ENCODE measurements around the gene DIAPH1. TPM values are rescaled to one million over a fixed set of nuclear protein-coding genes. Genes with fewer than 3 reads are reported as not detected.

The DIAPH1 gene
- total RNA-seq, 2 donors from 2014 or later = 104 to 106 TPM

- peak overlapping the region; percentile 62 for H3K4me3 ChIP-seq (ENCODE audit: low read length)
- peaks cover 57% of the 10 kb centered on the region for H3K36me3 Mint-ChIP-seq (ENCODE audit: low read depth)
- H3K27me3 Mint-ChIP-seq (ENCODE audit: insufficient read depth) = no peaks in the 10 kb centered on the region
- DNase-seq = peak; percentile 93
- peak overlapping the region; percentile 69 for H3K9ac ChIP-seq (ENCODE audit: extremely low read depth, low read length, poor library complexity, severe bottlenecking)
- peaks cover 1% of the 10 kb centered on the region for H3K9me3 Mint-ChIP-seq
- TF ChIP-seq CTCF (conservative IDR thresholded peaks at IDR 0.05) = peak; percentile 82
- peaks cover 81% of the 10 kb centered on the region for H3K36me3 ChIP-seq (ENCODE audit: control insufficient read depth, insufficient read depth, low read length)
- peaks cover 14% of the 10 kb centered on the region for H3K9me3 ChIP-seq (ENCODE audit: control insufficient read depth, low read length)
- 10 to 18% methylated on average over 5 to 9 of the region's 9 CpGs for WGBS, 2 experiments (ENCODE audit: insufficient coverage in 1 of 2, insufficient read length in 1 of 2)
- peak overlapping the region; percentile 99 for H3K27ac Mint-ChIP-seq
- H3K4me1 ChIP-seq (ENCODE audit: control insufficient read depth, insufficient read depth, low read length) = no peaks in the 10 kb centered on the region
- peak overlapping the region; percentile 99 for H3K27ac ChIP-seq (ENCODE audit: low read depth, low read length)
- peaks cover 34% of the 10 kb centered on the region for H3K4me1 Mint-ChIP-seq
- peak overlapping the region; percentile 44 for H3K4me3 Mint-ChIP-seq
- no peaks in the 10 kb centered on the region for H3K27me3 ChIP-seq (ENCODE audit: control insufficient read depth, insufficient read depth, low read length, poor library complexity, severe bottlenecking)
These were observed 57.9 kb downstream of the DIAPH1 start for GRCh38 chr5:141560725-141561483.

- H3K27me3 Mint-ChIP-seq (ENCODE audit: insufficient read depth) = no peaks in the 10 kb centered on the region
- no peak for DNase-seq
- no peak for TF ChIP-seq CTCF (conservative IDR thresholded peaks at IDR 0.05)
- peaks cover 29% of the 10 kb centered on the region for H3K4me1 Mint-ChIP-seq
- H3K27ac Mint-ChIP-seq = peak overlapping the region; percentile 99
- Histone ChIP-seq H3K27ac (ENCODE audit: low read depth, low read length) (peak overlapping the region; percentile 99), H3K27me3 (ENCODE audit: control insufficient read depth, insufficient read depth, low read length, poor library complexity, severe bottlenecking) (no peaks in the 10 kb centered on the region), H3K9me3 (ENCODE audit: control insufficient read depth, low read length) (peaks cover 14% of the 10 kb centered on the region), H3K9ac (ENCODE audit: extremely low read depth, low read length, poor library complexity, severe bottlenecking) (peak overlapping the region; percentile 69), H3K4me1 (ENCODE audit: control insufficient read depth, insufficient read depth, low read length) (no peaks in the 10 kb centered on the region), H3K4me3 (ENCODE audit: low read length) (peak overlapping the region; percentile 62), H3K36me3 (ENCODE audit: control insufficient read depth, insufficient read depth, low read length) (peaks cover 79% of the 10 kb centered on the region)
- peaks cover 53% of the 10 kb centered on the region for H3K36me3 Mint-ChIP-seq (ENCODE audit: low read depth)
- peak overlapping the region; percentile 44 for H3K4me3 Mint-ChIP-seq
- peaks cover 1% of the 10 kb centered on the region for H3K9me3 Mint-ChIP-seq
These were observed 58.6 kb downstream of the DIAPH1 start for GRCh38 chr5:141560151-141560550.

GRCh38 chr5:141559461-141559860 lies 59.3 kb downstream of the DIAPH1 start:
- no peak overlapping the region for H3K4me3 ChIP-seq (ENCODE audit: low read length)
- peaks cover 1% of the 10 kb centered on the region for H3K9me3 Mint-ChIP-seq
- peaks cover 55% of the 10 kb centered on the region for H3K36me3 Mint-ChIP-seq (ENCODE audit: low read depth)
- H3K9me3 ChIP-seq (ENCODE audit: control insufficient read depth, low read length) = peaks cover 14% of the 10 kb centered on the region
- no peaks in the 10 kb centered on the region for H3K4me1 ChIP-seq (ENCODE audit: control insufficient read depth, insufficient read depth, low read length)
- no peak for DNase-seq
- H3K27me3 ChIP-seq (ENCODE audit: control insufficient read depth, insufficient read depth, low read length, poor library complexity, severe bottlenecking) = no peaks in the 10 kb centered on the region
- no peak overlapping the region for H3K4me3 Mint-ChIP-seq
- H3K4me1 Mint-ChIP-seq = peaks cover 27% of the 10 kb centered on the region
- peak overlapping the region; percentile 33 for H3K27ac ChIP-seq (ENCODE audit: low read depth, low read length)
- peak overlapping the region; percentile 99 for H3K27ac Mint-ChIP-seq
- H3K9ac ChIP-seq (ENCODE audit: extremely low read depth, low read length, poor library complexity, severe bottlenecking) = no peak overlapping the region
- no peaks in the 10 kb centered on the region for H3K27me3 Mint-ChIP-seq (ENCODE audit: insufficient read depth)
- H3K36me3 ChIP-seq (ENCODE audit: control insufficient read depth, insufficient read depth, low read length) = peaks cover 79% of the 10 kb centered on the region
- TF ChIP-seq CTCF (conservative IDR thresholded peaks at IDR 0.05) = no peak
